ENCODE results near the gene CACNA1C.

Gene CACNA1C

GRCh38 chr12:2520722-2521246, 468.0 kb downstream of the CACNA1C start:
- no peak overlapping the region for H3K27ac Mint-ChIP-seq
- no peak overlapping the region for H3K4me3 Mint-ChIP-seq
- peaks cover 5% of the 10 kb centered on the region for H3K27me3 Mint-ChIP-seq
- H3K36me3 Mint-ChIP-seq, result no peaks in the 10 kb centered on the region
- H3K4me1 Mint-ChIP-seq (ENCODE audit: low read depth), result no peaks in the 10 kb centered on the region
- no peaks in the 10 kb centered on the region for H3K9me3 Mint-ChIP-seq (ENCODE audit: low read depth)

GRCh38 chr12:2523317-2523716, 470.5 kb downstream of the CACNA1C start:
- Mint-ChIP-seq H3K4me1 (ENCODE audit: low read depth) (no peaks in the 10 kb centered on the region), H3K27me3 (peaks cover 5% of the 10 kb centered on the region), H3K27ac (no peak overlapping the region), H3K36me3 (no peaks in the 10 kb centered on the region), H3K4me3 (no peak overlapping the region), H3K9me3 (ENCODE audit: low read depth) (no peaks in the 10 kb centered on the region)

GRCh38 chr12:2523844-2524243, 471.1 kb downstream of the CACNA1C start:
- Mint-ChIP-seq H3K9me3 (ENCODE audit: low read depth) (no peaks in the 10 kb centered on the region), H3K27ac (no peak overlapping the region), H3K4me3 (no peak overlapping the region), H3K36me3 (no peaks in the 10 kb centered on the region), H3K27me3 (peaks cover 5% of the 10 kb centered on the region), H3K4me1 (ENCODE audit: low read depth) (no peaks in the 10 kb centered on the region)

- no peak overlapping the region for H3K27ac Mint-ChIP-seq
- no peak overlapping the region for H3K4me3 Mint-ChIP-seq
- H3K4me1 Mint-ChIP-seq (ENCODE audit: low read depth), result no peaks in the 10 kb centered on the region
- peaks cover 5% of the 10 kb centered on the region for H3K27me3 Mint-ChIP-seq
- no peaks in the 10 kb centered on the region for H3K9me3 Mint-ChIP-seq (ENCODE audit: low read depth)
- no peaks in the 10 kb centered on the region for H3K36me3 Mint-ChIP-seq
Observed at GRCh38 chr12:2526371-2526770, 473.6 kb downstream of the CACNA1C start.

GRCh38 chr12:2528001-2528400, 475.2 kb downstream of the CACNA1C start:
- Mint-ChIP-seq H3K4me3 (no peak overlapping the region), H3K27me3 (no peaks in the 10 kb centered on the region), H3K27ac (no peak overlapping the region), H3K9me3 (ENCODE audit: low read depth) (no peaks in the 10 kb centered on the region), H3K4me1 (ENCODE audit: low read depth) (no peaks in the 10 kb centered on the region), H3K36me3 (no peaks in the 10 kb centered on the region)

GRCh38 chr12:2529807-2530206, 477.0 kb downstream of the CACNA1C start:
- H3K27ac Mint-ChIP-seq, result no peak overlapping the region
- no peaks in the 10 kb centered on the region for H3K9me3 Mint-ChIP-seq (ENCODE audit: low read depth)
- H3K36me3 Mint-ChIP-seq, result no peaks in the 10 kb centered on the region
- peaks cover 2% of the 10 kb centered on the region for H3K27me3 Mint-ChIP-seq
- no peaks in the 10 kb centered on the region for H3K4me1 Mint-ChIP-seq (ENCODE audit: low read depth)
- no peak overlapping the region for H3K4me3 Mint-ChIP-seq

- H3K4me1 Mint-ChIP-seq (ENCODE audit: low read depth), result no peaks in the 10 kb centered on the region
- H3K36me3 Mint-ChIP-seq, result no peaks in the 10 kb centered on the region
- peaks cover 2% of the 10 kb centered on the region for H3K27me3 Mint-ChIP-seq
- no peaks in the 10 kb centered on the region for H3K9me3 Mint-ChIP-seq (ENCODE audit: low read depth)
- H3K27ac Mint-ChIP-seq, result no peak overlapping the region
- H3K4me3 Mint-ChIP-seq, result no peak overlapping the region
Observed at GRCh38 chr12:2531371-2531770, 478.6 kb downstream of the CACNA1C start.

- Mint-ChIP-seq H3K27ac (no peak overlapping the region), H3K4me1 (ENCODE audit: low read depth) (no peaks in the 10 kb centered on the region), H3K27me3 (peaks cover 2% of the 10 kb centered on the region), H3K9me3 (ENCODE audit: low read depth) (no peaks in the 10 kb centered on the region), H3K4me3 (no peak overlapping the region), H3K36me3 (no peaks in the 10 kb centered on the region)
Observed at GRCh38 chr12:2533036-2533435, 480.2 kb downstream of the CACNA1C start.

GRCh38 chr12:2535583-2536204, 482.9 kb downstream of the CACNA1C start:
- Mint-ChIP-seq H3K4me1 (ENCODE audit: low read depth) (no peaks in the 10 kb centered on the region), H3K27ac (no peak overlapping the region), H3K9me3 (ENCODE audit: low read depth) (no peaks in the 10 kb centered on the region), H3K4me3 (no peak overlapping the region), H3K27me3 (peaks cover 2% of the 10 kb centered on the region), H3K36me3 (no peaks in the 10 kb centered on the region)

- no peaks in the 10 kb centered on the region for H3K9me3 Mint-ChIP-seq (ENCODE audit: low read depth)
- H3K27ac Mint-ChIP-seq, result no peak overlapping the region
- H3K36me3 Mint-ChIP-seq, result no peaks in the 10 kb centered on the region
- no peak overlapping the region for H3K4me3 Mint-ChIP-seq
- H3K27me3 Mint-ChIP-seq, result peaks cover 2% of the 10 kb centered on the region
- H3K4me1 Mint-ChIP-seq (ENCODE audit: low read depth), result no peaks in the 10 kb centered on the region
Observed at GRCh38 chr12:2536724-2537123, 483.9 kb downstream of the CACNA1C start.

GRCh38 chr12:2537868-2538541, 485.2 kb downstream of the CACNA1C start:
- H3K27me3 Mint-ChIP-seq, result peaks cover 2% of the 10 kb centered on the region

GRCh38 chr12:2539938-2540337, 487.2 kb downstream of the CACNA1C start:
- Mint-ChIP-seq H3K27me3 (no peaks in the 10 kb centered on the region), H3K36me3 (no peaks in the 10 kb centered on the region), H3K4me1 (ENCODE audit: low read depth) (no peaks in the 10 kb centered on the region), H3K27ac (no peak overlapping the region), H3K4me3 (no peak overlapping the region), H3K9me3 (ENCODE audit: low read depth) (no peaks in the 10 kb centered on the region)

More at GRCh38 chr12:2537868-2538541, 485.2 kb downstream of the CACNA1C start:
- H3K27ac Mint-ChIP-seq, result no peak overlapping the region
- H3K9me3 Mint-ChIP-seq (ENCODE audit: low read depth), result no peaks in the 10 kb centered on the region
- no peak overlapping the region for H3K4me3 Mint-ChIP-seq
- no peaks in the 10 kb centered on the region for H3K36me3 Mint-ChIP-seq
- no peaks in the 10 kb centered on the region for H3K4me1 Mint-ChIP-seq (ENCODE audit: low read depth)

- Mint-ChIP-seq H3K27me3 (no peaks in the 10 kb centered on the region), H3K9me3 (ENCODE audit: low read depth) (no peaks in the 10 kb centered on the region), H3K36me3 (no peaks in the 10 kb centered on the region), H3K27ac (no peak overlapping the region), H3K4me1 (ENCODE audit: low read depth) (no peaks in the 10 kb centered on the region), H3K4me3 (no peak overlapping the region)
Observed at GRCh38 chr12:2540535-2540941, 487.8 kb downstream of the CACNA1C start.

GRCh38 chr12:2541631-2542204, 488.9 kb downstream of the CACNA1C start:
- no peaks in the 10 kb centered on the region for H3K36me3 Mint-ChIP-seq
- H3K9me3 Mint-ChIP-seq (ENCODE audit: low read depth), result no peaks in the 10 kb centered on the region
- H3K4me3 Mint-ChIP-seq, result no peak overlapping the region
- H3K4me1 Mint-ChIP-seq (ENCODE audit: low read depth), result no peaks in the 10 kb centered on the region
- H3K27me3 Mint-ChIP-seq, result no peaks in the 10 kb centered on the region
- H3K27ac Mint-ChIP-seq, result no peak overlapping the region

- H3K27ac Mint-ChIP-seq, result no peak overlapping the region
- no peaks in the 10 kb centered on the region for H3K9me3 Mint-ChIP-seq (ENCODE audit: low read depth)
- no peak overlapping the region for H3K4me3 Mint-ChIP-seq
- no peaks in the 10 kb centered on the region for H3K36me3 Mint-ChIP-seq
- no peaks in the 10 kb centered on the region for H3K4me1 Mint-ChIP-seq (ENCODE audit: low read depth)
- H3K27me3 Mint-ChIP-seq, result no peaks in the 10 kb centered on the region
Observed at GRCh38 chr12:2543801-2544200, 491.0 kb downstream of the CACNA1C start.

All from activated naive CD8-positive, alpha-beta T cell (primary cell).